Nephron progenitor cell (in vitro differentiated cells): Measurements from ENCODE around the gene ERBB2.

Experiments used
- DNase-seq: peaks from one replicate; pipeline ENCODE4 v3.0.0; 2021
- H3K27ac Mint-ChIP-seq: 2 replicates; pipeline ENCODE4 v1.8.0; 2021; ENCODE audit warnings: mild to moderate bottlenecking, moderate library complexity, mixed read lengths
- H3K27me3 Mint-ChIP-seq: 2 replicates; pipeline ENCODE4 v1.8.0; 2021; ENCODE audit warnings: mild to moderate bottlenecking, low read depth, mixed read lengths; ENCODE audit not compliant: poor library complexity
- H3K36me3 Mint-ChIP-seq: 2 replicates; pipeline ENCODE4 v1.8.0; 2021; ENCODE audit warnings: low read depth, mixed read lengths
- H3K4me1 Mint-ChIP-seq: 2 replicates; pipeline ENCODE4 v1.8.0; 2021; ENCODE audit warnings: mixed read lengths
- H3K4me3 Mint-ChIP-seq: 2 replicates; pipeline ENCODE4 v1.8.0; 2021; ENCODE audit warnings: mild to moderate bottlenecking, moderate library complexity, mixed read lengths
- H3K9me3 Mint-ChIP-seq: 2 replicates; pipeline ENCODE4 v1.8.0; 2021; ENCODE audit warnings: mild to moderate bottlenecking, moderate library complexity, mixed read lengths
- CTCF ChIP-seq: fragments of 200-600 bp; sonication (generic); IDR thresholded peaks from 2 replicates; pipeline ENCODE4 v1.5.0; 2021; ENCODE audit warnings: antibody characterized with exemption

Gene ERBB2

GRCh38 chr17:39738983-39739884 lies 39.4 kb downstream of the ERBB2 start:
- no peak for TF ChIP-seq CTCF
- peak; percentile 56 for DNase-seq
- Mint-ChIP-seq H3K36me3 (no peaks in the 10 kb centered on the region), H3K9me3 (no peaks in the 10 kb centered on the region), H3K27ac (no peak overlapping the region), H3K4me1 (peaks cover 37% of the 10 kb centered on the region), H3K4me3 (peak overlapping the region; percentile 78), H3K27me3 (peaks cover 82% of the 10 kb centered on the region)

DNA sequence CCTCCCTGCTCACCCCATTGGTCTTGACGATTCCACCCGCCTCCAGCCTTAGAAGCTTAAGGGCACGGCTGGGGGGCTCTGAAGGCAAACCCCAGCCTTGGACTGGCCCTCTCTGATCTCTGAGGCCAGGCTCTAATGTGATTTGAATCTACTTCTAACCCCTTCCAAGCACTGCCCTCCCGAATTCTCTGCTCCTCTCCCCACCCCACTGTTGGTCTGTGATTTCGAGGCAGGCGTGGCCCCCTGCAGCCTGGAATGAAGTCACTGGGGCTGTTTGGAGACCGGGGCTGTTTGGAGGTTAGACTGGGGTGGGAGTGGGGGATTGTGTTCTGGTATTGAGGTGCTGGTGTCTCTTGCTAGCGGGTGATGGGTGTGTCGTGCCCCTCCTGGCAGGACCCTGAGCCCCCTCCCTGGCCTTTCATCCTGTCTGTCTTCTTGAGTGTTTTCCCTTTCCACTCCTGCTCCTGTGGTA lies 40.1 kb downstream of the ERBB2 start:
- H3K27me3 Mint-ChIP-seq: peaks cover 85% of the 10 kb centered on the region
- H3K9me3 Mint-ChIP-seq: no peaks in the 10 kb centered on the region
- TF ChIP-seq CTCF: no peak
- peak overlapping the region; percentile 78 for H3K4me3 Mint-ChIP-seq
- H3K36me3 Mint-ChIP-seq: no peaks in the 10 kb centered on the region
- DNase-seq: no peak
- no peak overlapping the region for H3K27ac Mint-ChIP-seq
- H3K4me1 Mint-ChIP-seq: peaks cover 37% of the 10 kb centered on the region

DNA sequence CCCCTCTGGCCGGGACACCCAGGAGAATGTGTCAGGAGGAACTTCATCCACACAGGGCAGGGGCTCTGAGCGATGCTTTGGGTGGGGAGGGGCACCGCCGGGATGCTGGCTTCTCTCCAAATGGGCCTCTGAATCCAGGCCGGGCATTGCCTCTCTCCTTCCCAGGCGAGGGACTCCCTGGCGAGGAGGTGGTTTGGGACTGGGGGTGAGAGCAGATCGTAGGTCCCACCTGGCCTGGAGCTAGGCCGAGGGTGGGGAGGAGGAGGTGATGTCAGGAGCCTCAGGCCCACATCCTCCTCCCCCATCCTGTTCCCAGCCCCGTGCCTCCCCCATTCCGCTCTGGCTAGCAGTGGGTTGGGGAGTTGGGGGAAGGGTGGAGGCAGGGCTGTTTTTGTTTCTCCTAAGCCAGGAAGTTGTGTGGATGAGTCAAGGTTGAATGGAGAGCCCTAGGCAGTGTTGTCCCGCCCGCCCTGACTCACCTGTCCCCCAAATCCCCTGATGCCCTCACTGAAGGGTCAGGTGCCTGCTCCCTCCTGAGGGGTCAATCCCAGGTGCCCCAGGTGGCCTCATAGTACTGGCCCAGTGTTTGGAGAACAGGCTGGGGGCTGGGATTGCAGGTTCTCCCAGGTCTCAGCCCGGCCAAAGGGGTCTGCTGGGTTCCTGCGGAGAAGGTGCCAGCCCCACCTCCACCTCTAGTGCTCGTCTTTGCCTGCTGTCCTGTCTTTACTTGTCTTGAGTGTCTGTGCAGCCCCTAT lies 40.7 kb downstream of the ERBB2 start:
- H3K4me3 Mint-ChIP-seq: peak overlapping the region; percentile 78
- no peak for TF ChIP-seq CTCF
- DNase-seq: no peak
- H3K27me3 Mint-ChIP-seq: peaks cover 81% of the 10 kb centered on the region
- no peaks in the 10 kb centered on the region for H3K9me3 Mint-ChIP-seq
- H3K4me1 Mint-ChIP-seq: peaks cover 37% of the 10 kb centered on the region
- no peaks in the 10 kb centered on the region for H3K36me3 Mint-ChIP-seq
- no peak overlapping the region for H3K27ac Mint-ChIP-seq

- no peak for DNase-seq
- no peak for TF ChIP-seq CTCF
- Mint-ChIP-seq H3K36me3 (no peaks in the 10 kb centered on the region), H3K27me3 (peaks cover 65% of the 10 kb centered on the region), H3K27ac (peak overlapping the region; percentile 59), H3K4me1 (peaks cover 36% of the 10 kb centered on the region), H3K4me3 (no peak overlapping the region), H3K9me3 (no peaks in the 10 kb centered on the region)
These were observed 42.4 kb downstream of the ERBB2 start for GRCh38 chr17:39742126-39742855.

DNA sequence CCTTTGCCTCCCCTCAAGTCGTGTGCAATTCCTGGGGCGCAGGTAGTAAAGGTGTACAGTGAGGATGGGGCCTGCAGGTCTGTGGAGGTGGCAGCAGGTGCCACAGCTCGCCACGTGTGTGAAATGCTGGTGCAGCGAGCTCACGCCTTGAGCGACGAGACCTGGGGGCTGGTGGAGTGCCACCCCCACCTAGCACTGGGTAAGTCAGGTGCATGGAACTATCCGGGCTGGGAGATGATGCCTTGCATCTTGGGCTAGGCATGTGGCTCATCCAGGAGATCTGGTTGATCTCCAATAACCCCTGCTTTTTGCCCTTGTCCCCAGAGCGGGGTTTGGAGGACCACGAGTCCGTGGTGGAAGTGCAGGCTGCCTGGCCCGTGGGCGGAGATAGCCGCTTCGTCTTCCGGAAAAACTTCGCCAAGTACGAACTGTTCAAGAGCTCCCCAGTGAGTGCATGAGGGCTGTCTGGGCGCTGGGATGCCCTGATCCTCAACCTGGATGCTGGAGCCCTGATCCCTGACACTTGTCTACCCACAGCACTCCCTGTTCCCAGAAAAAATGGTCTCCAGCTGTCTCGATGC lies 43.1 kb downstream of the ERBB2 start:
- peak overlapping the region; percentile 59 for H3K27ac Mint-ChIP-seq
- peaks cover 60% of the 10 kb centered on the region for H3K27me3 Mint-ChIP-seq
- no peak for TF ChIP-seq CTCF
- no peaks in the 10 kb centered on the region for H3K36me3 Mint-ChIP-seq
- peaks cover 36% of the 10 kb centered on the region for H3K4me1 Mint-ChIP-seq
- H3K9me3 Mint-ChIP-seq: no peaks in the 10 kb centered on the region
- no peak overlapping the region for H3K4me3 Mint-ChIP-seq
- no peak for DNase-seq
